Stimulated activated CD4-positive, alpha-beta T cell treated with anti-CD3 and anti-CD28 coated beads, Interleukin-2, amount 100 ng/mL, for 4 hours (primary cell): ENCODE measurements around the gene CELF2.
"Not testable (repeated sequence)": the region's sequence is repeated elsewhere in the genome, so short reads cannot be mapped to it uniquely, and the experiment has no call there.

ENCODE experiments used
- DNase-seq: peaks from one replicate; pipeline ENCODE4 v3.0.0-alpha.2; 2020; ENCODE audit warnings: low read depth

Gene CELF2

DNA sequence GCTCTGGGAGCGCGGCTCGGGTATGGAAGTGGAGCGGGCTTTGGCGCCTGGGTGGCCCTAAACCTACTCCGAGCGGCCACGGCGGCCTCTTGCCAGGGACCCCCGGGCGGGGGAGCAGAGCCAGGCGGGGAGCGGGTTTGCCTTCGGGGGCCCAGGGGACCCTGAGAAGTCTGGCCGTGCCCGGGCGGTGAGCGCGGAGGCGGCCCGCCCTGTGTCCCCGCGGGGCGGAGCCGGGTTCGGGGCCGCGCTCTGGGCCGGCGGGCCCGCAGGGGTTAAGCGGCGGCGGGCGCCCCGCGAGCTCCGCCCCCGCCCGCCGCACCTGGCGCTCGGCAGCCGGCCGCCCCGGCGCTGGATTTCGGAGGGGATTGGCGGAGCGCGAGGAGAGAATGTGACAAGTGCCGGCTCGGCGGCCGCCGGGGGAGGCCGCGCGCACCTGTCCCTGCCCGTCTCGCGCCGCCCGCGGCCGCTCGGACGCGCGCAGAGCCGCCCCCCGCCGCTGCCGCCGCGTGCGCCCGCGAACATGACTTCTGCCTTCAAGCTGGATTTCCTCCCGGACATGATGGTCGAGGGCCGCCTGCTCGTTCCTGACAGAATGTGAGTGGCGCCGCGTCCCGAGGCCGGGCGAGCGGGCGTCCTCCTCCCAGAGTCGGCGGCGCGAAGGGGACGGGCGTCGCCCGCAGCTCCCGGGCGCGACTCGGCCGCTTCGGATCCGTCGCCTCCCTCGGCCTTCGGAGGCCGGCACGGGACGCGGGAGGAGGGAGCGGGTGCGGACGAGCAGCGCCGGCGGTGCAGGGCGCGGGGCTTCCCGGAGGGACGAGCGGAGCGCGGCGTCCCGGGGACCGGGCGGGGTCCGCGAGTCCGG is at the start of gene CELF2:
Gene CELF2, plus strand, starts transcription at position 303 of the 862 bp plus-strand sequence. Its CDS starts 218 bp downstream, at position 521.
- DNase-seq, result peak; percentile 31

DNA sequence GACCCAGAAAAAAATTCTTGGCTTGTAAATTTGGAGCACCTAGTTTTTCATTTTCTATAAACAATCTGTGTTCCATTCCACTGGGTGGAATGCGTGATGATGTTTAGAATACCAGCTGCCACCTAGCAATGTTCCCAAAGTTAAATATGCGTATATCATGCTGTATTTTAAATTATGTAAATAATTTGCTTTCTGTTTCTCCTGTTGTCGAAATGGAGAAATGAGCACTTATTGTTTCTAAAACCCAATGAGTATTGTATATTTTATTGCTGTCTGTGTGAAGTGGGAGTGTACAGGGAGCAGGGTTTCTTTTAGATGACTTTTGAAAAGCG is 49.4 kb upstream of the CELF2 start:
- DNase-seq, result no peak

DNA sequence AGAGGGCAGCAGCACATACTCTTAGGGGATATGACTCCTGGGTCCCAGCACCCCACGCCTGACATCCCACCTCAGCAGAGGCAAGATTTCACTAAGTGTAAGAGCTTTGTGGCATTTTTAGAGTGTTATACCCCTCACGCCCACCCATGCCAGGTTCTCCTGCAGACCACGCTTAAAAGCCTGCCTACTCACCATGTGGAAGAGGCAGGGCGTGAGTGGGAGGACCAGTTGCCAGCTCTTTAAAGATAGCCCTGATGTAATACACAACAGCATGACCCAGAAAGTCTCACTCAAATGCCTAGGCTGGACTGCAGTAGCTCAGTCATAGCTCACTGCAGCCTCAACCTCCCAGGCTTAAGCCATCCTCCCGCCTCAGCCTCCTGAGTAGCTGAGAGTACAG is 44.4 kb upstream of the CELF2 start:
- no peak for DNase-seq

DNA sequence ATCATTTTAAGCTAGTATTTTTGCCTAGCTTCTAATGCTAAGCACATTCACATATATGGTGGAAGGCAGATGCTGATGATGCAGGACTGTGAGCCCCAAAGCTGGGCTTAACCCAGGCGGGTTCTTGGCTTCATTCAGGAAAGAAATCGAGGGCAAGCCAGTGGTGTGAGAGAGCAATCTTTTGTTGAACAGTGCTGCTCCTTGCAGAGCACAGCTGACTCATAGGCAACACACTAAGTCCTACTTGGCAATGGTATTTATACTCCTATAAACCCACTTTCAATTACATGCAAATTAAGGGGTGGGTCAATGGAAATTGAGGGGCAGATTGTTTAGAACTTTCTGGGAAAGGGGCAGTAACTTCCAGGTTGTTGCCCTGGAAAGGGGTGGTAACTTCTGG is 42.0 kb upstream of the CELF2 start:
- no peak for DNase-seq

DNA sequence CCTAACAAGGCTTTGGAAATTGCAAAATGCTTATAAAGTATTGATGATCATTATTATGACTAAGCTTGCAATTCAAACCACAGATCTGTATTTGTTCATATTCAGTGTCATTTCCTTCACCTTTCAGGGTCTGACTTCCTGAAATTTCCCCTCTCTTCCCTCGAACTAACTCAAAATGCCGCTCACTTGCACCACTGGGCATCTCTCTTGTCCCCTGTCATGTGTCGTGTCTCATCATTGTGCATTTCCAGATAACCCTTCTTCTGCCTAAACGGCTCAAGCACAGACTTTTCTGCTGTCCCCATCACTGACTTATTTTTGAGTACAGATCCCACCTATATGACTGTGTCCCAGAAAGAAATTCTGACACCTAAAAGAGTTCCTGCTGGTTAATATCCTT is 41.0 kb upstream of the CELF2 start:
- no peak for DNase-seq

DNA sequence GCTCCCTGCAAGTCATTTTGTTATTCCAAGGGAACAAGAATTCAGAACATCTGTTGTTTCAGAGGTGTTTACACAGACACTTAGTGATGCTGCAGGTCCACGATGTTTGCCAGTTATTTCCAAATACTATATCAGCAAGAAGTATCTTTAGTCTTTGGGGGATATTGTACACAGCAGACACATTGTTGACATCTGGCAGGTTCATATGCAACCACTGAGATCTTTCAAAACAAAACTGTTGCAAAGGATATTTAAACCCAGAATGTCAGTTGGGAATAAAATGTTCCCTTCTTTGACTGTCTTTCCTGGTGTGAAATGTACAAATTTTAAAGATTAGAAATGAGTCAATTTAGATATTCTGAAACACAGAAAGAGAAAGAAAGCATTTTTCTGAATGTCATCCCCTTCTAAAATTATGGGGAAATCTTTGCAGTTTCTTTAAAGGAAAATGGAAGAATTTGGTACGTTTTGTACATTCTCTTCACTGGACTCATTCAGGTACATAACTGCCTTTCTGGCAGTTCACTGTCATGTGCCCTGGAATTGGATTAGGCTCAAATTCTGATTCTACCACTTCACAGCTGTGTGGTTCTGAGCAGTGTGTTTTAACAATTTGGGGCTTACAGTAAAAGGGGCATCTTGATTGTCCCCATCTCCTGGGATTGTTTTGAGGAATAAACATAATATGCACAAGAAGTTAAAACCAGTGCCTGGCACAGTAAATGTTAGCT is 40.3 kb upstream of the CELF2 start:
- DNase-seq, result no peak

DNA sequence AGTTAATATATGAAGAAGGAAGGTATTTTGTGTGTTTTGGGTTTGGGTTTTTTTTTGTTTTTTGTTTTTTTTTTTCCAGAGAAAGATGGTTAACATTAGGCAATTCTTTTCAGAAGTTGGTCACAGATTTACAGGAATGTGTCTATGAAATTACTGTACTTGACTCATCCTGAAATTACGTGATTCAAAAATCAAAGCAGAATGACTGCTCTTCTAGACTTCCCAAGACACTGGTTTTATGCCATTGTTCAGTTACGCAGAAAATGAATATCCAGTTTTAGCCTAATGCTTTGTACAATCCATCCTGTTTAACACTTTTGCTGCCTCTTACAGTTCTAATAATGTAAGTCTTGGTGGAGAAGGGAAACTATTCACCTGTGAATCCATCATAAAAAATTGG is 39.7 kb upstream of the CELF2 start:
- DNase-seq, result no peak

DNA sequence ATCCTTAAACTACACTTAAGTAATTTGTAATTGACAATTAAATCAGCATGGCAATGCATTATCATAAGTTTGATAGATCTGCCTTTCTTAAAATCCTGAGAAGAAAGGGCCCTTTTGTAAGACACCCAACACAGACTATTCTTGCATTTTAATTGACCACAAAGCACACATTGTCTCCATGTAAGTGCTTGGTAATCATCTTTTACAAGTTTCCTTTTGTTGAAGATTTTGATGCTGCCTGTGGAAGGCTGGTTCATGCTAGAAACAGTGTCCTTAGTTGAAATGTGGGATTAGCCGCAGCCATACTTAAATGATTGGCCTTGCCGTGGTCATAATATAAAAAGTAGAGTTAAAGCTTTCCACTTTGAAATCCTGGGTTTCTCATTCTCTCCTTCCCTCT is 32.3 kb upstream of the CELF2 start:
- no peak for DNase-seq

DNA sequence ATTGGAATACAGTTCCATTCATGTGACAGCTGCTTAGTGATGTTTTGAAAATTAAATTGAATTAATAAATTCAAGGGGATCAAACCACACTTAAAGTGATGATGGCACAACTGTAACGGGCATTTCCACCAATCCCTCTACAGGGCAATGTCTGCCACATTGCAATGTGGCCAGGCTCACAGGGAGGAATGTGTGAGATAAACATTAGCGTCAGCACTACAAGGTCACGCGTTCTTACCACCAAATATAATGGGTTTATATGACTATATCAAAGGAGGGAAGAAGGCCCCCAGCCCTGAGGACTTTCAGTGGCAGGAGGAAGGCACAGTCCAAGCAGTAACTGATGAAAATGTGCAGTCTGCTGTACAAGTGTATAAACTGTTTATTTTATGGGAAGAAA is 31.1 kb upstream of the CELF2 start:
- DNase-seq, result no peak

DNA sequence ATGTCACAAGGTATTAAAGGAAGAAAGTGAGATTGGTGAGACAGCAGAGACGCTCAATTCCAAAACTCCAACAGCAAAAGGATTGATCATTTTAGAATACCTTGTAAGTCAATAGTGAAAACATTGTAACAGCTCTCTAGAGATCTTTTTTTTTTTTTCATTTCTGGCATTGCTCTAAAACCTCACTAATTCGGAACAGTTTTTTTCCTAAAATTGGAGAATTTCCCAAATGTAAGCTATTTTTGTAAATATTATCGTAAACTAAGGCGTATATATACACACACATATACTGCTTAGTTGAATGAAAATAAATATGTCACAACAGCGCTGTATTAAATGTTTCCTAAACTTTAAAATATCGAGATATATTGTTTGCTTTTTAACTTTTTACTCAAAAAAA is 30.6 kb upstream of the CELF2 start:
- no peak for DNase-seq

DNA sequence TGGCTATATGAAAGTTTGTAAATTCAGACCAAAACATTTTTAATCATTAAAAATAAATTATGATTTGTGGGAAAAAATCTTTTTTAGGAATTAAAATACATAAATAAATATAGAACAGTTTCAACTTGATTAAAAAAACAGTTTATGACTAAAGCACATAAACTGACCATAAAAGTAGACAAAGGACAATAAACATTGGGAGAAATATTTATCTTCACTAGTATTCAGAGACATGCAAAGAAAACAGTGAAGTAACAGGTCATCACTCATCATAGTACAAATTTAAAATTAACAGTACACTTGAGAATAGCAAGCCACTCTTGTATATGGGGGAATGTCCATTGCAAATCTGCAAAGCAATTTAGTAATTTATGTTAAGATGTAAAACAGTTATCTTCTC is 28.0 kb upstream of the CELF2 start:
- no peak for DNase-seq

DNA sequence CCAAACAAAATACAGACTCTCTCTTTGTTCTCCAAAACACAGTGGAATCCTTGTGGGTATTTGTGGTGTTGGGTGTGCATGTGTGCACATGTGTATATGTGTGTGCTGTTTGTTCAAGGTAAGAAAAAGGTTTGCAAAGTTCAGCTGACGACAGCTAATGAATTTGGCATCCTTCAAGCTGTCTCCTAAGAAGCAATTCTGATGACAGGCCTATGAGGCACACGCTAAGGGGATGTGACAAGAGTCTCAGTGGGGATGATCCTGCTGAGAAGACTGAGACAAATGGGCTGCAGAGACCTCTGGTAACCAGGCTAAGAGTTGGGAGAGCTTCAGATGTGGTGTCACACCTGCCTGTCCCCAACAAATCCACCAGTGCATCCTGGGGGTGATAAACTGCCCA is 26.5 kb upstream of the CELF2 start:
- no peak for DNase-seq

DNA sequence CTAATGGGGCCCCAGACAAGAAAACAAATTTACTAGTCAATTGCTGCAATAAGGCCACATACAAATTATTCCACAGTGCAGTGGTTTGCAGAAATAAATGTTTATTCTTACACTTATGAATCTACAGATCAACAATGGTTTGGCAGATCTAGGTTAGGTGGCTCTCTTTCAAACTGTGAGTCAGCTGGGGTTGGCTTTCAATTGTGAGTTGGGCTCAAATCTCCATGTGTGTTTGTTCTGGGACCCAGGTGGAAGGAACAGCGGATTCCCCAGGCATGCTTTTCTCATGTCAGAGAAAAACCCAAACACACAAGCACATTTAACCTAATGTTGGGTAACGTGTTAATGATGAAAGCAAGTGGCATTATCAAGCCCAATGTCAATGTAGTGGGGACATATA is 25.6 kb upstream of the CELF2 start:
- DNase-seq, result no peak

DNA sequence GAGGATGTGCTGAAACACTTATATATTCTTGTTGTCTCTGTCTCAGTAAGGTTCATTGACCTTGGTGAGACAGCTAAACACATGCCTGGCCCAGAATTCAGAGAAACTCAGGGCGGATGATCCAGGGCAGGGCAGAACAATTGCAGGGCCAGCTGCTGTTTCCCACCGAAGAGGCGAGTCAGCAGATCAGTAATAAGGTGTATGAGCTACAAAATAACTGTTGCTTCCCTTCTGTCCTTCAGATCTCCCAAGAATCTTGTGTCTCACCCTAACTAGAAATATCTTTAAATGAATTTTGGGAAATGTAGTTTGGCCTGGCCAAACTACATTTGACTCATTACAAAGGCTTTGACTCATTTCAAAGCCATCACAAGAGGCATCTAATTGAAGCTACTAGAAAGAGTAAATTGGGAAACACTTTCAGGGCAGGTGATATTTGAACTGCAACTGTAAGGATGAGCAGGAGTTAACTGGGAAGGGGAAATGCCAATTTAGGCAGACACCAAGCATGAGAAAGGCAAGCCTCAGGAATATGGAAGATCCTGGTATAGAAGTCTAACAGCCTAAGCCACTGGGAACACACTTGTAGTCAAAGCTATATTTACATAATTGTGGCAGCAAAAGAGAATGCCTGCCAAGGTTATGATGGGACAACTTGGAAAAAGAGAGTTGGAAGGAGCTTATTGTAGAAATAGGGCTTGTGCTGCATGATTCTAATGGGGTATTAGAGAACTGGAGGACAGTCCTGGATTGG is 24.5 kb upstream of the CELF2 start:
- no peak for DNase-seq

DNA sequence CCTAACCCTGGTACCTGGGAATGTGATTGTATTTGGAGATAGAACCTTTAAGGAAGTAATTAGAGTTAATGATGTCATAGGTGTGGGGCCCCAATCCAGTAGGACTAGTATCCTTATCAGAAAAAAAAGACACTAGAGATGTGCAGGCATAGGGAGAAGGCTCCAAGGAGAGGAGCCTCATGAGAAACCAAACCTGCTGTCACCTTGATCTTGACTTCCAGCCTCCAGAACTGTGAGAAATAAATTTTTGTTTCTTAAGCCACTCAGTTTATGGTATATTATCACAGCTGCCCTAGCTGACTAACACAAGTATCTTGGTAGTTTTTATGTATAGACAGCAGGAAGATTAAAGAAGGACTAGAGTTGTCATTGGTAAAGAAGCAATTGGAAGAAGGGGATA is 23.9 kb upstream of the CELF2 start:
- no peak for DNase-seq

DNA sequence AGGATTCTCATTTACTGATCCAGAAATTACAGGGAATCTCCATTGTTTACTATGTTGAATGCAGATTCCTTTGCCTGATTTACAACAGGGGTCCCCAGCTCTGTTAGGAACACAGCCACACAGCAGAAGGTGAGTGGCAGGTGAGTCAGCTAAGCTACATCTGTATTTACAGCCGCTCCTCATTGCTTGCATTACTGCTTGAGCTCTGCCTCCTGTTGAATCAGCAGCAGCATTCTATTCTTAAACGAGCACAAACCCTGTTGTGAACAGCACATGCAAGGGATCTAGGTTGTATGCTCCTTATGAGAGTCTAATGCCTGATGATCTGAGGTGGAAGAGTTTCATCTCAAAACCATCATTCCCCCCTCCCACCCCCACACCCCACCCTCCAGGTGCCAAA is 23.3 kb upstream of the CELF2 start:
- no peak for DNase-seq

DNA sequence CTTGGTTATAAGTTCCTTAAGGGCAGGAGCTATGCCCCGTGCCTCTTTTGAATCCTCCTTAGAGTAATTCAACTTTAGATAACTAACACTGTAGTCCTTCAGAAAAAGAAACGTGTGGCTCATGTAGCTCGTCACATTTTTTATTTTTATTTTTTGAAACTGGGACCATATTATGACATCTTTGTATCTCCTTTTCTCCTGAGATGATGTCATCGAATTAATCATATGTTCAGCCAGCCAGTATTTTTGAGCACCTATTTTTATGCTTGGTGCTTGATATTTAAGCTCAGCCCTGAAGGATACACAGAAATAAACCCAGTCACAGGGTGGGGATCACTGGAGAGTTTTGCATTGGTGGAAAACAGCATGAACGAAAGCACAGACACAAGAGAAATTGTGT is 22.6 kb upstream of the CELF2 start:
- no peak for DNase-seq

DNA sequence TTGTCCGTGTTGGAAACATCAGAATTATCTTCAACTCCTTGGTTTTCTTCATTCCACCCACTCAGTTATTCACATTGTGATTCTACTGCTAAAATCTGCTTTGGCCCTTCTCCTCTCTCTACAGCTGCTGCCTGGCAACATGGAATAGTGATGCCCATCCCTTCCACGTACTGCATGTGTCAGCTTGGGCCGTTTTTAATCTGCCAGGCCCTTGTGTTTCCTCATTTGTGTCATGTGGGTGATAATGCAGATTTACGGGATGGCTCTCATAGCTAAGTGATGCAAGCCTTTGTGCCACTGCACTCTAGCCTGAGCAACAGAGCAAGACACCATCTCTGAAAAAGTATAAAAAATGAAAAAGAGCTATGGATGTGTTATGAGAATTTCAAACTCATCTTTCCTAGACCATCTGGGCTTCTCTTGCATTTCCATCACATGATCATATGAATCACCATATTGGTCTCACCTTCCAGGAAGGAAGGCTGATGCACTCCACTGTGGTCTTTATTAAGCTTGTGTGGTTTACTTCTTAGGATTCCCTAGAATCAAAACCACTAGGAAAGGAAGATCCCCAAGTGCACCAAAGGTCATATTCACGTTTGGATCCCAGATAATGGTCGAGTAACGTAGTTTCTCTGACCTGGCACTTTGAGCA is 20.6 kb upstream of the CELF2 start:
- no peak for DNase-seq

DNA sequence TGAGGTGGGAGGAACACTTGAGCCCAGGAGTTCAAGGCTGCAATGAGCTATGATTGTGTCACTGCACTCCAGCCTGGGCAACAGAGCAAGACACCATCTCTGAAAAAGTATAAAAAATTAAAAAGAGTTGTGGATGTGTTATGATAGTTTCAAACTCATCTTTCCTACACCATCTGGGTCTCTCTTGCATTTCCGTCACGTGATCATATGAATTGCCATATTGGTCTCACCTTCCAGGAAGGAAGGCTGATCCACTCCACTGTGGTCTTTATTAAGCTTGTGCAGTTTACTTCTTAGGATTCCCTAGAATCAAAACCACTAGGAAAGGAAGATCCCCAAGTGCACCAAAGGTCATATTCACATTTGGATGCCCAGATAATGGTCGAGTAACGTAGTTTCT is 18.2 kb upstream of the CELF2 start:
- DNase-seq, result not testable (repeated sequence)

DNA sequence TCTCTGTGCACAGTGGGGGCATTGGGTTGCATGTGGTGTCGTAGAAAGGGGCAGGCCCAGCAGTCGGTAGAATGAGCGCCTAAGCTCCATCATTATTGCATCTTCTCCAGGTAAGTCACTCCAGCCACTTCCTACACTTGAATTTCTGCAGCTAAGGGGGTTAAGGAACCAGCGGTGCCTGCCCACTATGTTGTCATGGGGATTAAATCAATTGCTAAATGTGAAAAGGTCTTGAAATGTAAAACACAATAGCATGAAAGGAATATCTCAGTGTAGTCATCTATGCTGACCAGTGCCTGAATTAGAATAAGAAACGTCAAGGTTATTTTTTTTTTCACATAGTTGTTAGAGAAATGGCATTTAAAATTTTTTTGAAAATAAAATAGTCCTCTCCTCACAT is 15.2 kb upstream of the CELF2 start:
- DNase-seq, result no peak

DNA sequence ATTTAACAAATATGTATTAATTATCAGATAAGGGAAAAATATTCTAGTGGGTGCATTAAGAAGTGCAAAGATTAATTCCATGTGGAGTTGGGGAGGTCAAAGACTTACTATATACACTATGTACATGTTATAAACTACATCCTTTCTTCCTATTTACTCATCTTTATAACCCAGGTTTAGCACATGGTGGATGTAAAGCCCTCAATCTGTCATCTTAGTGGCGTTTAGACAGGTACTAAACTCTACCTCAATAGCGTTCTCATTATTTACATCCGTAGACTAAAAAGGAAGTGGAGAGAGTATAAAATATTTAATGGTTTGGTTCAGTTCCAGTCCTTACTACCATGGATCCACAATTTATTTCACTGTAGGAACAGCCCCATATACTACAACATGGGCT is 14.8 kb upstream of the CELF2 start:
- DNase-seq, result no peak

DNA sequence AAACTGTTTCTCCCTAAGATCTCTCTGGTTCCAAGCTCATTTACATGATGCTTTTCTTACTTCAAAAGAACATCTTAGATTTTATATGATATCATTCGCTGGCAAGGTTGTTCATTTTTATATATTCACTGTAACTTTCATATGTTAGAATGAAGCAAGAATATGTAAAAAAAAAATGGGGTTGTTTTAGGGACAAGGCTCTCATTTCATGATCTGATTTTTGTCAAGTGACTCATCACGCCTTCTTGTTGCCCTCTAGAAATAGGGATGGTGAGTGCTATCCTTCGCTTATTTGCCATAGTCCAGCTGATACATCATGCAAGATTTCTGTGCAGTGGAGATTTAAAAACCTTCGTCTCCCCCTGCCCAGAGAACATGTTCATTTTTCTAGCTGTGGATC is 14.0 kb upstream of the CELF2 start:
- DNase-seq, result no peak
